Thyroid gland (tissue), 4 donors: ENCODE results near the gene PAX5. TPM values are rescaled to one million over a fixed set of nuclear protein-coding genes. Genes with fewer than 3 reads are reported as not detected.

ENCODE experiments used
- DNase-seq, 2 donors: peaks; one replicate each; pipeline ENCODE4 v3.0.0-alpha.2; 2019
- H3K27ac ChIP-seq, 3 donors: fragments of 200-600 bp; sonication (generic); 1 replicate in 2 of 3; 2 replicates in 1 of 3; pipeline ENCODE4 v1.5.1; 2016 to 2019; ENCODE audit warnings: mild to moderate bottlenecking in 1 of 3, moderate library complexity in 1 of 3
- H3K27me3 ChIP-seq: fragments of 200-600 bp; sonication (generic); one replicate; pipeline ENCODE4 v1.5.1; 2019
- H3K36me3 ChIP-seq, 2 donors: fragments of 200-600 bp; sonication (generic); one replicate each; pipeline ENCODE4 v1.5.1; 2016 to 2019
- H3K4me1 ChIP-seq, 2 donors: fragments of 200-600 bp; sonication (generic); one replicate each; pipeline ENCODE4 v1.5.1; 2017 to 2019
- H3K4me3 ChIP-seq, 3 donors: fragments of 200-600 bp; sonication (generic); replicated peaks in 1 of 3; 1 replicate in 2 of 3; 2 replicates in 1 of 3; pipeline ENCODE4 v1.5.1; 2016; ENCODE audit warnings: mild to moderate bottlenecking in 1 of 3
- H3K9me3 ChIP-seq: fragments of 200-600 bp; sonication (generic); one replicate; pipeline ENCODE4 v1.5.1; 2017
- POLR2A ChIP-seq, 2 donors: fragments of 450-650 bp; IDR thresholded peaks; one replicate each; pipeline ENCODE4 v1.6.1; 2017; ENCODE audit warnings: antibody characterized with exemption in 2 of 2, mild to moderate bottlenecking in 2 of 2, moderate library complexity in 1 of 2
- WGBS, 2 donors: methylation state at CpG; one replicate each; pipeline ENCODE4 v1.1.5; 2017; 5-methylcytosine and 5-hydroxymethylcytosine counted together
- intact Hi-C: fragments of 100-400 bp; cut with DNase I; formaldehyde crosslinking; loops from one replicate; pipeline ENCODE4 v1.15.1; 2023
- total RNA-seq, 4 donors: library from RNA; depleted of rRNA; stranded (reverse); fragments of >200 nt; gene quantifications; one replicate each; pipeline ENCODE4 v1.2.3, GENCODE V29; 2016
- TF ChIP-seq, protein P1 (sequence below), 6 experiments: fragments of 200-600 bp in 3 of 6; fragments of 450-650 bp in 3 of 6; sonication (generic) in 3 of 6; IDR thresholded peaks; one replicate each; pipeline ENCODE4 v1.5.1; 2016 to 2019; ENCODE audit warnings: antibody characterized with exemption in 6 of 6, mild to moderate bottlenecking in 2 of 6, inconsistent platforms in 1 of 6, moderate library complexity in 1 of 6

The PAX5 gene
- total RNA-seq, 4 donors from 2014 or later = 0.68 TPM; not detected in 3

- H3K36me3 ChIP-seq = no peaks in the 10 kb centered on the region
- DNase-seq = no peak
- TF ChIP-seq, protein P1, sequence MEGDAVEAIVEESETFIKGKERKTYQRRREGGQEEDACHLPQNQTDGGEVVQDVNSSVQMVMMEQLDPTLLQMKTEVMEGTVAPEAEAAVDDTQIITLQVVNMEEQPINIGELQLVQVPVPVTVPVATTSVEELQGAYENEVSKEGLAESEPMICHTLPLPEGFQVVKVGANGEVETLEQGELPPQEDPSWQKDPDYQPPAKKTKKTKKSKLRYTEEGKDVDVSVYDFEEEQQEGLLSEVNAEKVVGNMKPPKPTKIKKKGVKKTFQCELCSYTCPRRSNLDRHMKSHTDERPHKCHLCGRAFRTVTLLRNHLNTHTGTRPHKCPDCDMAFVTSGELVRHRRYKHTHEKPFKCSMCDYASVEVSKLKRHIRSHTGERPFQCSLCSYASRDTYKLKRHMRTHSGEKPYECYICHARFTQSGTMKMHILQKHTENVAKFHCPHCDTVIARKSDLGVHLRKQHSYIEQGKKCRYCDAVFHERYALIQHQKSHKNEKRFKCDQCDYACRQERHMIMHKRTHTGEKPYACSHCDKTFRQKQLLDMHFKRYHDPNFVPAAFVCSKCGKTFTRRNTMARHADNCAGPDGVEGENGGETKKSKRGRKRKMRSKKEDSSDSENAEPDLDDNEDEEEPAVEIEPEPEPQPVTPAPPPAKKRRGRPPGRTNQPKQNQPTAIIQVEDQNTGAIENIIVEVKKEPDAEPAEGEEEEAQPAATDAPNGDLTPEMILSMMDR (IDR thresholded peaks at IDR 0.05) = no peak
- no peak for TF ChIP-seq POLR2A (IDR thresholded peaks at IDR 0.05)
- peaks cover 5 to 7% of the 10 kb centered on the region in 2 donors for H3K4me1 ChIP-seq
- 68 to 81% methylated on average over 3 of the region's 3 CpGs for WGBS, 2 donors
- H3K4me3 ChIP-seq = no peak overlapping the region
- no peak overlapping the region for H3K27ac ChIP-seq
- H3K9me3 ChIP-seq = no peaks in the 10 kb centered on the region
- peaks cover 20% of the 10 kb centered on the region for H3K27me3 ChIP-seq
- intact Hi-C loops = no loop called here
These were observed 8.4 kb upstream of the PAX5 start for GRCh38 chr9:37042421-37042820.

DNA sequence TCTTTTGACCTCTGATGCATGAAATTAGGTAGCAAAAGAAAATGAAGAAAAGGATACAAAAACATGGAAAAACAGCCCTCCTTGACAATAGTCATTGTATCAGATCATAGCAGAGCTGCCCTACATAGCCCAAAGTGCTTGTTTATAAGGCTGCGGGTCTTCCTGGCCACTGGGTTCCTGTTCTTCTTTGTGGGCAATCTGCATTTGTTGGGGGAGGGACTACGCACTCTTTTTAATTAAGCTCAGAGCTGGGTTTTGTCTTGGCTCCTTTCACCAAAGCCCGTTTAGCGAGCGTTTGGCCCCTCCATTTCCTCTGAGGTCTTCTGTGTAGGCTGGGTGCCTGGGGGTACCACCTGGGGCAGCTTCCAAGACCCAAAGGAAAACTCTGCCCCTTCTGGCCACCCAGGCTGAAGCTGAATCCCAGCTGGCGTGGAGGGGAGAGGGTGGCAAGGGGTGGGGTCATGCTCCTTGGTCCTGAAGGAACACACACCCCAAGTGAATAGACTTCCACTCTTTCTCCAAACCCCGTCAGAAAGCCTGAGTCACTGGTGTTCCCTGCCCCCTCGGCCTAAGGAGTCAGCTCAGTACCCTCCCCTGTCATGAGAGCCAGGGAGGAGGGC lies 6.5 kb upstream of the PAX5 start:
- H3K27ac ChIP-seq = no peak overlapping the region
- no peak overlapping the region for H3K4me3 ChIP-seq
- no peaks in the 10 kb centered on the region for H3K36me3 ChIP-seq
- no peak for DNase-seq
- intact Hi-C loops = no loop called here
- H3K9me3 ChIP-seq = no peaks in the 10 kb centered on the region
- H3K27me3 ChIP-seq = peaks cover 38% of the 10 kb centered on the region
- TF ChIP-seq, protein P1 (IDR thresholded peaks at IDR 0.05) = no peak
- no peak for TF ChIP-seq POLR2A (IDR thresholded peaks at IDR 0.05)
- H3K4me1 ChIP-seq = peaks cover 18 to 21% of the 10 kb centered on the region in 2 donors
- WGBS, 2 donors = 61 to 65% methylated on average over 8 of the region's 8 CpGs

- no peak for TF ChIP-seq POLR2A (IDR thresholded peaks at IDR 0.05)
- TF ChIP-seq, protein P1 (IDR thresholded peaks at IDR 0.05) = no peak
- WGBS, 2 donors = 22 to 28% methylated on average over 14 of the region's 14 CpGs
- H3K27ac ChIP-seq = no peak overlapping the region
- H3K9me3 ChIP-seq = no peaks in the 10 kb centered on the region
- H3K36me3 ChIP-seq = no peaks in the 10 kb centered on the region
- H3K4me1 ChIP-seq = peaks cover 22 to 37% of the 10 kb centered on the region in 2 donors
- no peak overlapping the region for H3K4me3 ChIP-seq
- intact Hi-C loops = no loop called here
- DNase-seq = no peak
- peaks cover 54% of the 10 kb centered on the region for H3K27me3 ChIP-seq
These were observed 4.9 kb upstream of the PAX5 start for GRCh38 chr9:37038943-37039464.

DNA sequence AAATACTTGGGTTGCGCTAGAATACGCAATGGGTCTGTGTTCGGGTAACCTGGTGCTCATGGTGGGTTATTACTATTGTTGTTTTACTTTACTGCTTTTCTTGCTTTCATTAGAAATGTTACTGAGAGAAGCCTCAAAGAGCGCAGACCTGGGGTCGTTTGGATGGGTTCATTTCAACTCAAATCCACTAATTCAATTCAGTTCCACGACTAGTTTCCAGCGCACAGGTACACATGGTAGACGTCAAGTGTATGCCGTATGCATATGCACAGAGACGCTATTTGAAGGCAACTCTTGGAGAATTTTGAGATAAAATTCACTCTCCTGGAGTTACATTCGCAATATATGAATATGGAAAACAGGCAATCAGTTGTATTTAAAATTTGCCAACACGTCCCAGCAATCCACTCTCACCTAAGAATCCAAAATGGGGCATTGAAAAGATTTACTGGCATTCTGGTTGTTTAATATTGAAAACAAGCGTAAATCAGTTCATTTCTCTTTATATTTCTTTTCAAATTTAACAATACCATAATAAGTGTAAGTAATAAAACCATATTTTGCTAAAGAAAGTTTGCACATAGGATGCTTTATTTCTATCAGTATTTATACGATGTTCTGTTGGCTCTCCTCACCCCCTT lies 4.4 kb upstream of the PAX5 start:
- Histone ChIP-seq H3K4me1 (peaks cover 22 to 38% of the 10 kb centered on the region in 2 donors), H3K36me3 (no peaks in the 10 kb centered on the region), H3K9me3 (no peaks in the 10 kb centered on the region), H3K27me3 (peaks cover 60% of the 10 kb centered on the region), H3K4me3 (no peak overlapping the region), H3K27ac (no peak overlapping the region)
- TF ChIP-seq POLR2A (IDR thresholded peaks at IDR 0.05) = no peak
- TF ChIP-seq, protein P1 (IDR thresholded peaks at IDR 0.05) = no peak
- 17 to 23% methylated on average over 14 of the region's 14 CpGs for WGBS, 2 donors
- DNase-seq = no peak
- intact Hi-C loops = no loop called here
